ENCODE results near the gene ZNF594.
"Not testable (repeated sequence)": the region's sequence is repeated elsewhere in the genome, so short reads cannot be mapped to it uniquely, and the experiment has no call there.

Gene ZNF594

GRCh38 chr17:5181509-5182305 lies 10.0 kb downstream of the ZNF594 start:
- H3K9me3 ChIP-seq (replicated peaks; ENCODE audit: insufficient read depth, low read length): peaks cover 4% of the 10 kb centered on the region; the same call in 1 of the 2 replicates
- no peaks in the 10 kb centered on the region; the same call in 1 of the 2 replicates for H3F3A ChIP-seq (ENCODE audit: insufficient read depth, low read length)
- H3K9me2 ChIP-seq (replicated peaks; ENCODE audit: insufficient read depth, low read length): no peaks in the 10 kb centered on the region
- H3K27me3 ChIP-seq (replicated peaks; ENCODE audit: insufficient read depth, low read length): no peaks in the 10 kb centered on the region
- no peak overlapping the region for H3K4me3 ChIP-seq (ENCODE audit: low read length)
- no peaks in the 10 kb centered on the region for H3K79me2 ChIP-seq (ENCODE audit: low read length)
- no peak overlapping the region for H2AFZ ChIP-seq (ENCODE audit: low read length)
- no peaks in the 10 kb centered on the region for H4K20me1 ChIP-seq (ENCODE audit: insufficient read depth, low read length)
- no peak overlapping the region for H3K4me2 ChIP-seq (ENCODE audit: low read depth, low read length)
- H3K9ac ChIP-seq (ENCODE audit: low read length): no peak overlapping the region
- no peak overlapping the region for H3K27ac ChIP-seq (ENCODE audit: low read length)
- DNase-seq: no peak
- TF ChIP-seq, protein P1, sequence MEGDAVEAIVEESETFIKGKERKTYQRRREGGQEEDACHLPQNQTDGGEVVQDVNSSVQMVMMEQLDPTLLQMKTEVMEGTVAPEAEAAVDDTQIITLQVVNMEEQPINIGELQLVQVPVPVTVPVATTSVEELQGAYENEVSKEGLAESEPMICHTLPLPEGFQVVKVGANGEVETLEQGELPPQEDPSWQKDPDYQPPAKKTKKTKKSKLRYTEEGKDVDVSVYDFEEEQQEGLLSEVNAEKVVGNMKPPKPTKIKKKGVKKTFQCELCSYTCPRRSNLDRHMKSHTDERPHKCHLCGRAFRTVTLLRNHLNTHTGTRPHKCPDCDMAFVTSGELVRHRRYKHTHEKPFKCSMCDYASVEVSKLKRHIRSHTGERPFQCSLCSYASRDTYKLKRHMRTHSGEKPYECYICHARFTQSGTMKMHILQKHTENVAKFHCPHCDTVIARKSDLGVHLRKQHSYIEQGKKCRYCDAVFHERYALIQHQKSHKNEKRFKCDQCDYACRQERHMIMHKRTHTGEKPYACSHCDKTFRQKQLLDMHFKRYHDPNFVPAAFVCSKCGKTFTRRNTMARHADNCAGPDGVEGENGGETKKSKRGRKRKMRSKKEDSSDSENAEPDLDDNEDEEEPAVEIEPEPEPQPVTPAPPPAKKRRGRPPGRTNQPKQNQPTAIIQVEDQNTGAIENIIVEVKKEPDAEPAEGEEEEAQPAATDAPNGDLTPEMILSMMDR (IDR thresholded peaks at IDR 0.05; ENCODE audit: low read length): no peak
- TF ChIP-seq EZH2 (optimal IDR thresholded peaks at IDR 0.05; ENCODE audit: low read depth, low read length) (no peak), EZH2phosphoT487 (IDR thresholded peaks at IDR 0.05; ENCODE audit: low read length) (no peak)
- H3K4me1 ChIP-seq (ENCODE audit: low read length): no peaks in the 10 kb centered on the region
- peaks cover 2% of the 10 kb centered on the region for H3K36me3 ChIP-seq (replicated peaks; ENCODE audit: insufficient read depth, low read length)

DNA sequence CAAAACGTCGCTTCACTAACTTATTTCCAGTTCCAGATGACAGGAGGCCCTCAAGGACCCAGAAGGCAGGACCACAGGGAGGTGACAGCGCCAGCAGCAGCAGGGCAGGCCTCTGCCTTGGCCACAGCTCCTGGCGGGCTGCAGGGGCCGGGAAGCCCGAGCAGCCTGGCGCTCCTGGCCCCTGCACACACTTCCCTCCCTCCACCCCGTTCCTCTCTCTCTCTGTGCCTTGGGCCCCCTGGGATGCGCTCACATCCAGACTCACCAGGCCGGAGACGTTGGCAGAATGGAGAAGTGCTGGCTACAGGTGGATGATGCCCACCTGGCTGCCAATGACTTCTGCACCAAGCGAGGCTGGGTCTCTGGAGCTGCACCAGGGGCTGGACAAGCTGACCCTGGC lies 12.7 kb downstream of the ZNF594 start:
- Histone ChIP-seq H2AFZ (ENCODE audit: low read length) (no peak overlapping the region), H3K9me3 (replicated peaks; ENCODE audit: insufficient read depth, low read length) (peaks cover under 1% of the 10 kb centered on the region; the same call in 1 of the 2 replicates), H3K4me3 (ENCODE audit: low read length) (no peak overlapping the region), H3K9ac (ENCODE audit: low read length) (no peak overlapping the region), H3K36me3 (replicated peaks; ENCODE audit: insufficient read depth, low read length) (peaks cover 2% of the 10 kb centered on the region), H3K79me2 (ENCODE audit: low read length) (no peaks in the 10 kb centered on the region), H4K20me1 (ENCODE audit: insufficient read depth, low read length) (no peaks in the 10 kb centered on the region), H3F3A (ENCODE audit: insufficient read depth, low read length) (no peaks in the 10 kb centered on the region; the same call in 1 of the 2 replicates), H3K4me2 (ENCODE audit: low read depth, low read length) (no peak overlapping the region), H3K9me2 (replicated peaks; ENCODE audit: insufficient read depth, low read length) (no peaks in the 10 kb centered on the region), H3K27ac (ENCODE audit: low read length) (no peak overlapping the region), H3K4me1 (ENCODE audit: low read length) (no peaks in the 10 kb centered on the region), H3K27me3 (replicated peaks; ENCODE audit: insufficient read depth, low read length) (no peaks in the 10 kb centered on the region)
- no peak for DNase-seq
- TF ChIP-seq, protein P1 (IDR thresholded peaks at IDR 0.05; ENCODE audit: low read length): no peak
- TF ChIP-seq EZH2phosphoT487 (IDR thresholded peaks at IDR 0.05; ENCODE audit: low read length) (no peak), EZH2 (optimal IDR thresholded peaks at IDR 0.05; ENCODE audit: low read depth, low read length) (no peak)

GRCh38 chr17:5175027-5175426 lies 16.6 kb downstream of the ZNF594 start:
- H3K4me2 ChIP-seq (ENCODE audit: low read depth, low read length); DNase-seq; H3K27me3 ChIP-seq (replicated peaks; ENCODE audit: insufficient read depth, low read length); H3K36me3 ChIP-seq (replicated peaks; ENCODE audit: insufficient read depth, low read length); H3F3A ChIP-seq (ENCODE audit: insufficient read depth, low read length); H3K9me3 ChIP-seq (replicated peaks; ENCODE audit: insufficient read depth, low read length); H3K4me1 ChIP-seq (ENCODE audit: low read length); H3K9me2 ChIP-seq (replicated peaks; ENCODE audit: insufficient read depth, low read length); H4K20me1 ChIP-seq (ENCODE audit: insufficient read depth, low read length); H3K27ac ChIP-seq (ENCODE audit: low read length); H3K9ac ChIP-seq (ENCODE audit: low read length); H3K4me3 ChIP-seq (ENCODE audit: low read length); H3K79me2 ChIP-seq (ENCODE audit: low read length); H2AFZ ChIP-seq (ENCODE audit: low read length): not testable (repeated sequence)

GRCh38 chr17:5165791-5166564 lies 25.7 kb downstream of the ZNF594 start:
- H3K4me3 ChIP-seq (ENCODE audit: low read length); H3F3A ChIP-seq (ENCODE audit: insufficient read depth, low read length); H3K4me1 ChIP-seq (ENCODE audit: low read length); H3K36me3 ChIP-seq (replicated peaks; ENCODE audit: insufficient read depth, low read length); H3K9me2 ChIP-seq (replicated peaks; ENCODE audit: insufficient read depth, low read length); H3K9ac ChIP-seq (ENCODE audit: low read length); H3K27ac ChIP-seq (ENCODE audit: low read length); H2AFZ ChIP-seq (ENCODE audit: low read length); H3K27me3 ChIP-seq (replicated peaks; ENCODE audit: insufficient read depth, low read length); H3K4me2 ChIP-seq (ENCODE audit: low read depth, low read length); DNase-seq; H3K79me2 ChIP-seq (ENCODE audit: low read length); H3K9me3 ChIP-seq (replicated peaks; ENCODE audit: insufficient read depth, low read length); H4K20me1 ChIP-seq (ENCODE audit: insufficient read depth, low read length): not testable (repeated sequence)
